GM19372 (cell line): Measurements from ENCODE around the gene ADAMTS3.
A peak's percentile ranks its signal among the peaks of the same experiment; 100 is the strongest.

Experiments
- ATAC-seq: cut with Tn5 transposase; IDR thresholded peaks from one replicate; pipeline ENCODE4 v1.9.1; 2021; ENCODE audit warnings: mild to moderate bottlenecking, low read depth, moderate library complexity; ENCODE audit not compliant: unreplicated experiment

ADAMTS3 gene

GRCh38 chr4:72305620-72306019 is 263.4 kb downstream of the ADAMTS3 start:
- no peak for ATAC-seq

- no peak for ATAC-seq
Observed at GRCh38 chr4:72305080-72305479, 263.9 kb downstream of the ADAMTS3 start.

- peak; percentile 89 for ATAC-seq
Observed at GRCh38 chr4:72302981-72303704, 265.9 kb downstream of the ADAMTS3 start.

- ATAC-seq = no peak
Observed at GRCh38 chr4:72301759-72302158, 267.3 kb downstream of the ADAMTS3 start.

GRCh38 chr4:72300126-72300525 is 268.9 kb downstream of the ADAMTS3 start:
- no peak for ATAC-seq

GRCh38 chr4:72295966-72296557 is 273.0 kb downstream of the ADAMTS3 start:
- peak; percentile 57 for ATAC-seq

GRCh38 chr4:72290737-72291136 is 278.3 kb downstream of the ADAMTS3 start:
- no peak for ATAC-seq

- ATAC-seq = no peak
Observed at GRCh38 chr4:72286910-72287309, 282.1 kb downstream of the ADAMTS3 start.

GRCh38 chr4:72286185-72286584 is 282.8 kb downstream of the ADAMTS3 start:
- no peak for ATAC-seq

- ATAC-seq = no peak
Observed at GRCh38 chr4:72283357-72283756, 285.7 kb downstream of the ADAMTS3 start.

- no peak for ATAC-seq
Observed at GRCh38 chr4:72280252-72280651, 288.8 kb downstream of the ADAMTS3 start.

- no peak for ATAC-seq
Observed at GRCh38 chr4:72275381-72275780, 293.6 kb downstream of the ADAMTS3 start.

GRCh38 chr4:72274251-72274650 is 294.8 kb downstream of the ADAMTS3 start:
- no peak for ATAC-seq

GRCh38 chr4:72255269-72255668 is 313.8 kb downstream of the ADAMTS3 start:
- ATAC-seq = no peak

GRCh38 chr4:72243641-72244040 is 325.4 kb downstream of the ADAMTS3 start:
- ATAC-seq = no peak

- no peak for ATAC-seq
Observed at GRCh38 chr4:72239487-72240116, 329.4 kb downstream of the ADAMTS3 start.
